GM12878 (cell line): ENCODE data around the gene PHF14. TPM values are rescaled to one million over a fixed set of nuclear protein-coding genes. Genes with fewer than 3 reads are reported as not detected.

Experiments
- CBX5 ChIP-seq: sonication (generic); IDR thresholded peaks from 2 replicates; pipeline ENCODE4 v1.6.1; 2016; ENCODE audit warnings: low read depth, moderate library complexity, mild to moderate bottlenecking, inconsistent platforms
- CREM ChIP-seq: IDR thresholded peaks from 2 replicates; pipeline ENCODE4 v1.6.1; 2014; ENCODE audit warnings: antibody characterized with exemption, low read depth
- FOXM1 ChIP-seq: IDR thresholded peaks from 2 replicates; pipeline ENCODE4 v1.6.1; 2012; ENCODE audit warnings: low read depth, mild to moderate bottlenecking, inconsistent platforms, low read length, moderate library complexity
- IKZF2 ChIP-seq, 2 experiments: fragments of 450-650 bp; IDR thresholded peaks; 2 replicates each; pipeline ENCODE4 v1.6.1; 2017; ENCODE audit warnings: mild to moderate bottlenecking in 2 of 2, moderate library complexity in 2 of 2
- IRF4 ChIP-seq: IDR thresholded peaks from 2 replicates; pipeline ENCODE4 v1.6.1; 2011; ENCODE audit warnings: low read depth, low read length
- IRF5 ChIP-seq: fragments of 450-650 bp; IDR thresholded peaks from 2 replicates; pipeline ENCODE4 v1.6.1; 2017; ENCODE audit warnings: borderline replicate concordance
- KLF5 ChIP-seq: fragments of 450-650 bp; IDR thresholded peaks from 2 replicates; pipeline ENCODE4 v1.6.1; 2014; ENCODE audit warnings: mild to moderate bottlenecking; ENCODE audit not compliant: partially characterized antibody
- MLLT1 ChIP-seq: fragments of 450-650 bp; IDR thresholded peaks from 2 replicates; pipeline ENCODE4 v1.6.1; 2016; ENCODE audit warnings: mild to moderate bottlenecking
- MYC ChIP-seq: IDR thresholded peaks from 2 replicates; pipeline ENCODE4 v1.6.1; 2011; ENCODE audit warnings: mild to moderate bottlenecking, low read length, moderate library complexity, inconsistent platforms; ENCODE audit not compliant: insufficient read depth, insufficient replicate concordance, insufficient read length, severe bottlenecking
- NFYB ChIP-seq: IDR thresholded peaks from 2 replicates; pipeline ENCODE4 v1.6.1; 2011; ENCODE audit warnings: low read depth, mild to moderate bottlenecking, low read length, improper control_type of control experiment, moderate library complexity; ENCODE audit not compliant: insufficient read depth
- PAX8 ChIP-seq: fragments of 450-650 bp; IDR thresholded peaks from 2 replicates; pipeline ENCODE4 v1.6.1; 2017; ENCODE audit warnings: mild to moderate bottlenecking, moderate library complexity
- PBX3 ChIP-seq: IDR thresholded peaks from 2 replicates; pipeline ENCODE4 v1.6.1; 2011; ENCODE audit warnings: mild to moderate bottlenecking, low read depth, low read length, moderate library complexity; ENCODE audit not compliant: insufficient replicate concordance
- REST ChIP-seq: IDR thresholded peaks from 2 replicates; pipeline ENCODE4 v1.6.1; 2012; ENCODE audit warnings: mild to moderate bottlenecking, low read depth, low read length
- SIX5 ChIP-seq: IDR thresholded peaks from 2 replicates; pipeline ENCODE4 v1.6.1; 2011; ENCODE audit warnings: mild to moderate bottlenecking, low read depth, low read length, moderate library complexity; ENCODE audit not compliant: severe bottlenecking
- SP1 ChIP-seq: IDR thresholded peaks from one replicate; pipeline ENCODE4 v1.6.1; 2011; ENCODE audit warnings: low read depth, low read length
- SUPT20H ChIP-seq: IDR thresholded peaks from 2 replicates; pipeline ENCODE4 v1.6.1; 2011; ENCODE audit warnings: low read depth, mild to moderate bottlenecking, low read length, moderate library complexity, borderline replicate concordance; ENCODE audit not compliant: control insufficient read depth
- TCF3 ChIP-seq: IDR thresholded peaks from 2 replicates; pipeline ENCODE4 v1.6.1; 2012; ENCODE audit warnings: low read depth, mild to moderate bottlenecking, low read length, borderline replicate concordance; ENCODE audit not compliant: insufficient read depth
- WRNIP1 ChIP-seq: IDR thresholded peaks from 2 replicates; pipeline ENCODE4 v1.6.1; 2011; ENCODE audit warnings: low read depth, low read length, improper control_type of control experiment, borderline replicate concordance
- polyA plus RNA-seq, 11 experiments: library from polyadenylated mRNA; depleted of rRNA in 4 of 11; unstranded in 6 of 11; stranded (reverse) in 5 of 11; fragments of >200 nt; fragmentation: Nextera tagmentation in 4 of 11; fragmentation: Illumina TruSeq in 1 of 11; extraction: Ambion mirVana in 4 of 11; extraction: Trizol in 1 of 11; gene quantifications; 1 replicate in 1 of 11; 2 replicates in 10 of 11; pipeline versions ENCODE4 v1.2.1 to v1.2.3, GENCODE V29; 2011 to 2016; ENCODE audit warnings: inconsistent platforms in 2 of 11, missing spikeins in 2 of 11, low read depth in 1 of 11
- total RNA-seq, 4 experiments: library from RNA; depleted of rRNA in 3 of 4; stranded (reverse); fragments of >200 nt in 3 of 4; fragmentation: Illumina TruSeq in 1 of 4; extraction: Trizol in 1 of 4; gene quantifications; 2 replicates each; pipeline versions ENCODE4 v1.2.1 to v1.2.3, GENCODE V29; 2013 to 2021

PHF14 gene
- total and polyA plus RNA-seq, 10 of the 15 experiments (the other 5 are each of a cell fraction or from before 2014, with no cell fraction given) = 21.3 to 47.1 (median 29.9) TPM

- TF ChIP-seq MYC = peak; percentile 90
- TF ChIP-seq IKZF2 (IDR thresholded peaks at IDR 0.05) = peak in 1 of 2 experiments; percentile 7; a peak in 2 of 4 replicates
- peak; percentile 100 for TF ChIP-seq IRF5
- TF ChIP-seq TCF3 = peak; percentile 95
- TF ChIP-seq CREM = peak; percentile 35; the same call in 1 of the 2 replicates
- TF ChIP-seq NFYB = no peak
- peak; percentile 11 for TF ChIP-seq PBX3
- peak; percentile 45; the same call in 1 of the 2 replicates for TF ChIP-seq REST
- TF ChIP-seq KLF5 = peak; percentile 82
- TF ChIP-seq FOXM1 = peak; percentile 58; the same call in 1 of the 2 replicates
- TF ChIP-seq WRNIP1 = no peak
- TF ChIP-seq PAX8 = no peak
- TF ChIP-seq IRF4 = no peak; the same call in 1 of the 2 replicates
- TF ChIP-seq CBX5 = peak; percentile 96; the same call in 1 of the 2 replicates
- peak; percentile 5 for TF ChIP-seq SIX5
- TF ChIP-seq SP1 = peak; percentile 14
- TF ChIP-seq MLLT1 = peak; percentile 89
- TF ChIP-seq SUPT20H = no peak
Observed at GRCh38 chr7:10939911-10940703, 33.6 kb upstream of the PHF14 start (continued).
